Measurements from ENCODE around the gene APEH.

DNA sequence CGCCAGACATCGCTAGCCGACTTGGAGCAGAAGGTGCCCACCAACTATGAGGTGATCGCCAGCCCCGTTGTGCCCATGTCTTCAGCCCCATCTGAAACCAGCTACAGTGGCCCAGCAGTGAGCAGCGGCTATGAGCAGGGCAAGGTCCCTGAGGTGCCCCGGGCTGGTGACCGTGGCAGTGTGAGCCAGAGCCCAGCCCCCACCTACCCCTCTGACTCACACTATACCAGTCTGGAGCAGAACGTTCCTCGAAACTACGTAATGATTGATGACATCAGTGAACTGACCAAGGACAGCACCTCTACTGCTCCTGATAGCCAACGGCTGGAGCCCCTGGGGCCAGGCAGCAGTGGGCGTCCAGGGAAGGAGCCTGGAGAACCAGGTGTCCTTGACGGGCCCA lies 12.9 kb upstream of the APEH start:
- TF ChIP-seq EZH2 (IDR thresholded peaks at IDR 0.05) (no peak), POLR2AphosphoS5 (IDR thresholded peaks at IDR 0.05; ENCODE audit: borderline replicate concordance, low read depth, low read length) (no peak), FOXP2 (optimal IDR thresholded peaks at IDR 0.05; ENCODE audit: control extremely low read depth, extremely low read length, insufficient read depth) (no peak)

All from SK-N-MC (cell line).